Stimulated activated CD8-positive, alpha-beta memory T cell treated with anti-CD3 and anti-CD28 coated beads, Interleukin-7, amount 100 ng/mL, for 4 hours (primary cell): ENCODE results near the gene E2F4.

ENCODE experiments used
- DNase-seq, 2 donors: peaks; one replicate each; pipeline ENCODE4 v3.0.0-alpha.2; 2020; ENCODE audit warnings: low read depth in 2 of 2

E2F4 gene

DNA sequence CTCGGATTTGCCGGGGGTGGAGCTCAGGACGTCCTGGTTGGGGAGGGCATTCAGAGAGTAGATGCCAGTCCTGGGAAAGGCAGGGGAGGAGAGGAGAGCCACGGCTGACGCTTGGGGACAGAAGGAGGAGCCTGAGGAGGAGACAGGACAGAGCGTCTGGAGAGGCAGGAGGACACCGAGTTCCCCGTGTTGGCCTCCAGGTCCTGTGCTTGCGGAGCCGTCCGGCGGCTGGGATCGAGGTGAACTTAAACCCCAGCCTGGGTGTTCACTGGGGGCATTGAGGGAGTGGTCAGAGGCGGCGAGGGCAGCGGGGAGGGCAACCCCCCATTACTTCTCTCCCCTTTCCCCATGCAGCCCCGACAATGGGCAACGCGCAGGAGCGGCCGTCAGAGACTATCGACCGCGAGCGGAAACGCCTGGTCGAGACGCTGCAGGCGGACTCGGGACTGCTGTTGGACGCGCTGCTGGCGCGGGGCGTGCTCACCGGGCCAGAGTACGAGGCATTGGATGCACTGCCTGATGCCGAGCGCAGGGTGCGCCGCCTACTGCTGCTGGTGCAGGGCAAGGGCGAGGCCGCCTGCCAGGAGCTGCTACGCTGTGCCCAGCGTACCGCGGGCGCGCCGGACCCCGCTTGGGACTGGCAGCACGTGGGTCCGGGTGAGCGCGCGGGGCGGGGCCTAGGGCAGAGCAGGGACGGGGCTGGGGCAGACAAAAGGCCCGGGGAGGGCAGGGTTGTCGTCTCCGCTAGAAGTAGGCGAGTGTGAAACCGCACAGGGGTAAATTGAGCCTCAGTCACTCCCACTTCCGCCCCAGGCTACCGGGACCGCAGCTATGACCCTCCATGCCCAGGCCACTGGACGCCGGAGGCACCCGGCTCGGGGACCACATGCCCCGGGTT lies 17.9 kb upstream of the E2F4 start:
- peak; percentile 17 to 43 for DNase-seq

DNA sequence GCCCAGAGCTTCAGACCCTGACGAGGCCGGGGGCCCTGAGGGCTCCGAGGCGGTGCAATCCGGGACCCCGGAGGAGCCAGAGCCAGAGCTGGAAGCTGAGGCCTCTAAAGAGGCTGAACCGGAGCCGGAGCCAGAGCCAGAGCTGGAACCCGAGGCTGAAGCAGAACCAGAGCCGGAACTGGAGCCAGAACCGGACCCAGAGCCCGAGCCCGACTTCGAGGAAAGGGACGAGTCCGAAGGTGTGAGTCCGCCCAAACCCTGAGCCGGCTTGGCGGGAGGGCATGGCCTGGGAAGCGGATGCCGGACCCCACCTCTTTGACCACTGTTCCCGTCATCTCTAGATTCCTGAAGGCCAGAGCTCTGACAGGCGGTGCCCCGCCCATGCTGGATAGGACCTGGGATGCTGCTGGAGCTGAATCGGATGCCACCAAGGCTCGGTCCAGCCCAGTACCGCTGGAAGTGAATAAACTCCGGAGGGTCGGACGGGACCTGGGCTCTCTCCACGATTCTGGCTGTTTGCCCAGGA lies 17.2 kb upstream of the E2F4 start:
- DNase-seq: no peak

DNA sequence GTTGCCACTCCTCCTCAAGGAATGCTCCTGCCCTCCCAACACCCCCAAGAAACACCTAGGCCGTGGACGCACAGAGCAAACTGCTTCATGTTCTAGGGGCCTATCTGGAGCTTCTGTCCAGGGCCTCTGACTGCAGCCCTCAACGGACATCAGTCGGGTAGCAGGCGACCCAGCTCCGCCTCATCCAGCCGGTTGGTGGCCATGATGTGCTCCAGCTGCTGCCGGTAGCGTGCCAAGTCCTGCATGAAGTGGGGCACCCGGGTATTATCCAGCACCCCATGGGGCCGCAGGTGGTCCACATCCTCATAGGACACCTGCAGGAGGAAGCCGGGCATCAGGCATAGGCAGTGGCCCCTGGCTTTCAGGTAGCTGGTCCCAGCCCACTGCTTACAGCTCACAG lies 15.3 kb upstream of the E2F4 start:
- DNase-seq: no peak

DNA sequence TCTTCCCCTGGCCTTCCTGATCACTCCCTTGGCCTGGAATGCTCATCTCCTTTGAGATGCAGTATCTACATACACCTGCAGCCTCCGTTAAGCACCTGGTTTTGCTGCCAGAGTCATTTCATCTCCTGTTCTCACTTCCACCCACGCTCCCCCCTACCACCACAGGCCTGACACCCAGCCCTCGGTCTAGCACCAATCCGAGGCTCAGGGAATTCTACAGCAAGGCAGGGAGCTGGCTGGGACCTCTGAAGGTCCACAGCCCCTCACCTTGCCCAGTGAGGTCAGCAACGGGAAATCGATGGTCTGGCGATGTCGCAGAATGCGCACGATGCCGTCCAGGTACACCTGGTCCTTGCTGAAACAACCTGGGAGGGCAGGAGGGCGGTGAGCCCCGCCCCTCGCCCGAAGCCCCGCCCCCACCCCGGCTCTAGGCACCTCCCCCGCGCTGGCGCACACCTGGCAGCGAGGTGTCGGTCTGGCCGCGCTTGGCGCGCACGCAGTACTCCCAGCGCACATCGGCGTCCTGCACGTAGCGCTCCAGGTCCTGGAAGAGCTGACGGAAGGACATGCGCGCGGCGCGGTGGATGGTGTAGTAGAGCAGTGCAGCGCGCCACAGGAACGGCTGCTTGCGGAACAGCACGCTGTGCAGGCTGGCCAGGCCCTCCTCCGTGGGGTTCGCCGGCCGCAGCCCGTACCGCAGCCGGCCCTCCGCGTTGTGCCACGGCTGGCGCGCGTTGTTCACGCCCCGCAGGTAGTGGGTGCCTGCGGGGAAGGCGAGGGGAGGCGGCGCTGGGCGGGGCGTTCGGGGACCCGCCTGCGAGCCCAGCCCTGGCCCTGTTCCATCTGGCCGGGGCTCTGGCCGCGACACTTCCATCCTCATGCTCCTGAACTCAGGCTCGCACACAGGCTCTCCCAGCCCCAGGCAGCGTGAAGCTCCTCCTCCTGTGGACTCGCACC lies 13.9 kb upstream of the E2F4 start:
- DNase-seq: no peak

DNA sequence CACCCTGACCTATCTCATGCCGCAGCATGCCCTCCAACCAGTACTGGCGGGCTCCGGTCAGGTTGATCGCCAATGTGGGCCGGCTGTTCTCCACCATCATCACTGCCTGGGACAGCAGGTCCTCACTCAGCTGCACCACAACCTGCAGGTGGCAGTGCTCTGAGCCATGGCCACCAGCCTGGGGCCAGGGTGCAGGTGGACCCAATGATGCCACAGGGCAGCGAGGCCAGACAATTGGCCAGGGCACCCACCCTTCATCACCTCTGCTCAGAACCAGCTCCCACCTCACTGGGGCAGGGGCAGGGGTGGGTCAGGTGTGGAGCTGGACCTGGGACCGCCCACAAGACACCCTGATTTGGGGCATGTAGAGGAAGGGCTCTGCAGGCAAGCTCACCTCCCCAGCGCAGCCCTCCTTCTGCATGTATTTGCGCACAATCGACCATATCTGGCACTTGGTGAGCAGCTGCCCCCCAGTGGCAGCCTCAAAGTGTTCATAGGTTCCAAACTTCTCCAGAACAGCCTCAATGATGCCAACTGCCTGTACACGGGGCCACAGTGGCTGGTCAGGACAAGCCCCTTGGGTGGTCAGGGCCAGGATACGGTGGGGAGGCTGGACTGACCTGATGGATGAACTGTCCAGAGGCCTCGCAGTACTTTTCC lies 12.4 kb upstream of the E2F4 start:
- no peak for DNase-seq

DNA sequence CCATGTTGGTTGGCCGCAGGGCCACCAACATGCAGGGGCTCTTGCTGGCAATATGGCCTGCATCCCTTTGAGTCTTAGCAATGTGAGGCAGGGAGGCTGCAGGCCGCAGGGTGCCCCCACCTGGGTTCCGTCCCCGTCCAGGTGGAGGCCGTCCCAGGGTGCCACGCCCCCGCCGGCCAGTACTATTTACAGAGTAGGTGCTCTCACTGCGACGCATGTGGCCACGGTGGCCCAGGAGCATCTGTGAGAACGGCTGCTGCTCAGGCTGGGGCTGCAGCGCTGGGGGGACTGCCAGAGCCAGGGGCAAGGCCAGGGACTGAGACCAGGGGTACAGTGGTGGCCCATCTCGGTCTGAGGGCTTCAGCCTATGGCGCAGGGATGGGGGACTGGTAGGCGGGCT lies 11.8 kb upstream of the E2F4 start:
- no peak for DNase-seq

DNA sequence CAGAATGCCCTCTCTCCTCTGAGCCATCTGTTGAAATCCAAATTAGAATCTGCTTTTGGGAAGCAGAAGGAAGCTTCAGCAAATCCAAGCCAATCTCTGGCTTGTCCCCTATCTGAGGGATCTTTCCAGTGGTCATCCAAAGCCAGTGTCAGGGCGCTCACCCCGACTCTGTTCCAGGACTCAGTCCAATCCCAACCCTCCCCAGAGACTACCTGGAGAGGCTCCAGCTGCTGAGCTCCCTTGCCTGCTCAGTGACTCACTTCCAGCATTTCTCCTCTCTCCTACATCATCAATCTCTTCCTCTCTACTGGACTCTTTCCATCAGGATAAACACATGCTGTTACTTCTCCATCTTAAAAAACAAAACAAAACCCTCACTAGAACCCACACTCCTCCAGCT lies 10.6 kb upstream of the E2F4 start:
- no peak for DNase-seq

DNA sequence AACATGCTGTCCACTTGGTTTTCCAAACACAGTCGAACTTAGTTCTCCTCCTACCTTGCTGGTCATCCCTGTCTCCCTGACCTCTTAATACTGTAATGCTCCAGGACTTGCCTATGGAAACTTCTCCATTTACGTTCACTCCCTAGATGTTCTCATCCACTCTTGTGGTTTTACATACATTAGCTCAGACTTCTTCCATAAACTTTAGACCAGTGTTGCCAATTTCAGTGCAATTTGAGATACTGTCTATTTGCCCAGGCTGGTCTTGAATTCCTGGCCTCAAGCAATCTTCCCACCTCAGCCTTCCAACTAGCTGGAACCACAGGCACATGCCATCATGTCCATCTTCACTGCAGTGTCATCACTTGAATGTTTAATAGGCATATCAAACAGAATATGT lies 9.7 kb upstream of the E2F4 start:
- DNase-seq: no peak

DNA sequence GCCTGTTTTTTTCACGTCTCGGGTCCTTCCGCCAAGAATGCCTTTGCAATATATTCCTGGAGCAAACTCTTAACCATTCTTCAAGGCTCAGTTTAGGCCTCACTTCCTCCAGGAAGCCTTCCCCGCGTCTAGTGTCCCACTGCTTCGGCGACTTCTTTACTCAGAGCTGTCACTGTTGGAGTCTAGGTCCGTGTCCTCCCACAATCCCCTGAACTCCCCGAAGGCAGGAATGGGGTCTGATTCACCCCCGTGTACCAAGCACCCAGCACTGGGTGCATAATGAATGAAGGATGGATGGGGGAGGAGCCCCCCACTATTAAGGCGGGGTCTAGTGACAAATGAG lies 8.7 kb upstream of the E2F4 start:
- DNase-seq: no peak

DNA sequence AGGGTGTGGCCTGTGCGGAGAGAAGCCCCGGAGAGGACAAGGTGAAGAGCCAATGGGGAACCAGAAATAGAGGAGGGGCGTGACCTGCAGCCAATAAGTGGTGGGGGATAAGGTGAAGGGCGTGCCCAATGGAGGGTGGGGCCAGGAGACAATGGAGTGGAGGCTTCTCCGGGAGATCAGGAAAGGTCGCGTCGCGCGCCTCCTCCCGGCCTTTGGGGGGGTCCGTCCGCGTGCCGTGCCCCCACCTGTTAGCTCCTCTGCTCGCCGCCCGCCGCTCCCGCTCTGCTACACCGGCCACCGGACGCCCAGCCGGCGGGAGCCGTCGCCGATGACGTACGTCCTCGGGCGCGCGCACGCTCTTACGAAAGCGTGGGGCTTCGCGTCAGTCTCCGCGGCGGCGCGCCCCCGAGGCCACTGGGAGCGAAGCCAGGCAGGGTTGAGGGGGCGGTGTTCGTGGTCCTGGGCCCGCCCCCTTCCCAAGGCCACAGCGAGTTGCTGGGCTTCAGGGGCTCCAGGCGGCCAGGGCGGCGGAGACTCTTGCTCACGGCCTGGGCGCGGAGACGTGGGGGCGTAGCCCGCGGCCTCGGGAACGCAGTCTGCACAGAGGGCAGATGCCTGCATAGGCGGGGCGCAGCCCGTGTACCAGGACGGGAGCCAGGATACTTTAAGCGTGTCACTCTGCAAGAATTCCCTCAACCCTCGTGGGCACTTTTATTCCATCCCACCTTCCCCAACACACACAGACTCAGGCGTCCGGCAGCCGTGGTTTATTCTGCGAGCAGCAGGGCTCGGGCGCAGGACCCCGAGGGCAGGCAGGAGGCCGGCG lies 8.1 kb upstream of the E2F4 start, which contains the start of gene MATCAP1:
Gene MATCAP1 (minus strand): TSS at position 337 of the 826 bp plus-strand sequence. CDS start 3,353 bp downstream, outside the sequence.
- peak; percentile 88 to 92 for DNase-seq

DNA sequence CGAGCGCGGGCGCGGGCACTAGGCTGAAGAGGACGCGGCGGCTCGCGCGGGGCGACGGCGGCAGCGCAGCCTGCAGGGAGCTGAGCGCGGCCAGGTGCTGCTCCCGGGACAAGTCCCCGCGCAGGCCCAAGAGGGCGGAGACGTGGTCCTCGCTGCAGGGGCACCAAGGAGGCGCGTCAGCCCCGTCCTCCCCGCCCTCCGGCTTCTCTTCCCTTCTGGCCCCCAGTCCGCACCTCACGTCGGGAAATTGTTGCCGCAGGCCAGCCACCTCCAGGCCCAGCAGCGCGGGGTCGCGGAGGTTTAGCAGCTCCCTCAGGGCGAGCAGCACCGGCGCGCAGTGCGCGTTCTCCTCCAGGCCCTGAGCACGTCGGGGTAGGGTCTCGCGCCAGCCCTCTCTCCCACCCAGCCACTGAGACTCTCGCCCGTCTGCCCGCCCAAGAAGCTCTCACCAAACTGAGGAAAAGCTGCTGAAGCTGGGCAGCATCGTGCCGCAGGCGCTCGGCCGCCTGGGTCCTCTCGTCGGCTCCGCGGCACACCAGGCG lies 7.4 kb upstream of the E2F4 start:
- no peak for DNase-seq

DNA sequence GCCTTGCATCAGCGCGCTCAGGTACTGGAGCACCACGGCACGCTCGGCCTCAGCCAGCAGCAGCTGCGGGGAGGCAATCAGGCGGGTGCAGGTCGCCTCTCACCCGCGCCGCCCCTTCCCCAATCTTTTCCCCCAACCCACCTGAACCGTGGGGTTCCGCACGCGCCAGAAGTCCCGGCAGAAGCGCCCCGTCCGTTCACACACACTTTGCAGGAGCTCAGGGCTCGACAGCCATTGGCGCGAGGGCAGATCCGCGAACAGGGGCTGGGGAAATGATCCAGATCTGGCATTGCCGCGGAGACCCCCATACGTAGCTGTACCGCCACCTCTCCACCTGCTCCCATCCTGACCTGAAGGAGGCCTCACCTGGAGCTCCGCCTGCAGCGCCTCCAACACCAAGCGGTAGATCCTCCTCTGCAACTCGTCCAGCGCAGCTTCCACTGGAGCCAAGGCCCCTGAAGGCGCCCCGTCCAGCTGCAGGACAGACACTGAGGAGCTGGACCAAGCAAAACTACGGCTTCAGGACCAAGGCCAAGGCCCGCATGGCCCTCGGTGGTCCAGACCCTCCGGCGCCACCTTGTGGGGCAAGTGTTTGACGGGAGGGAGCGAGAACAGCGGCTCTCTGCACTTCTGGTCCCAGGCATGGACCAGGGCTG lies 6.8 kb upstream of the E2F4 start:
- peak; percentile 61 to 70 for DNase-seq

DNA sequence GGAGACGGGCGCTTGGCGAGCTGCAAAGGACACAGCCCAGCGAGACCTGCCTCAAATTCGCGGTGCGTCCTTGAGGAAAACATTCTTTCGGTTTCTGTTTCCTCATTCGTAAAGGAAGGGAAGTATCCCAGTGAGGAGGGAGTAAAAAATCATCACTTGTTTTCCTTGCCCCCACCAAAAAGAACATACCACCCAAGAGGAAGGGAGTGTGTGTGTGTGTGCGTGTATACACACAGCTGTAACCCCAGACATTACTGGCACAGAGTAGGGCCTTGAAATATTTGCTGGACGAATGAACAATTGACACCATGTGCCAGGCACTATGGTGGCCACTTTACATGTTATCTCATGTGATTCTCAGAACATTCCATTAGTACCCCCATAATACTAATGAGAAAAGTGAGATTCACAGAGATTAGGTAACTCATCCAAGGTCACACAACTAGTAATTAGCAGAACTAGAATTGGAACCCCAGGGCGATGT lies 6.3 kb upstream of the E2F4 start:
- no peak for DNase-seq

DNA sequence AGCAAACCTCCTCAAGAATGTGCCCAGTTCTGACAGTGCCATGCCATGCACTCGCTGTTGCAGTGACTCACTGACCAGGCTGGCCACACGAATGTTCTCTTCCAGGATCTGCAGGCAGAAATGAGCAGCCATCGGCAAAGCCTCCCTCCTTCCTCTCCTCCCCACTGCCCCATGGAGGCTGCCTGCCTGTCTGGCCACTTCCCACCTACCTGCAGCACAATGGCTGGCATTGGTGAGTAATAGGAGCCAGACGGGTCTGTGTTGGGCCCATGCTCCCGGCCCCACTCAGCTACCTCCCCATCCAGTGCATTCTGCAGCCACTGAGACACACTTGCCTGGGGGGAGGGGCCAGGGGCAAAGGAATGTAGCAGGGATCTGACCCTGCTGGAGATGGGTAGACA lies 5.4 kb upstream of the E2F4 start:
- no peak for DNase-seq

DNA sequence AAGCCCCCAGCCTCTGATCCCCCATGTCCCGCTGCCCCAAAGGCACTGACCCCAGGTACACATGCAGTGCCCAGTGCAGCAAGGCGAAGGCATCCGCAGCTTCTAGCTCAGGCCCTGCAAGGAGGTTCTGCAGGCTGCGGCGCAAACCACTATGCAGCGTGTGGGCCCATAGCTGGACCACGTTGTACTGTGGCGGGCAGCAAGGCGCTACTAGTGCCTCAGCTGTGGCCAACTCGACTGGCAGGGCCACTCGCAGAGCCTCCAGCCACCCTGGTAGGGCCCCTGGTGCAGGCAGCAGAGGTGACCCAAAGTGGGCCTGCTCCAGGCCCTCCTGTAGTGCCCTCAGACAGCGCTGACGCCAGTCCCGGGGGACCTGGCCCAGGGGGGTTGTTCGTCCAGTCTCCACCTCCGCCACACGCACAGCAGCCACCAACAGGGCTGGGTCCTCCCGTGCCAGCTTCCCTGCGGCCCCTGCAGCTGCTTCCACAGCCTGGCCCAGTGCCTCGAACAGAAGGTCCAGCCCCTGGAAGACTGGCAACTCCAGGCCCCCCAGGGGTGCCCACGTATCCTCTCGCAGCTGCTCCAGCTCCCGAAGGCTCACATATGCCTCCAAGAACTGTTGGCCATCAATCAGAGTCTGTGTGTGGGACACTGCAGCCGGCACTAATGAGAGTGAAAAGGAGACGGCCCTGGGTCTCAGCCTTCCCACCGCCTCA lies 4.6 kb upstream of the E2F4 start:
- no peak for DNase-seq

DNA sequence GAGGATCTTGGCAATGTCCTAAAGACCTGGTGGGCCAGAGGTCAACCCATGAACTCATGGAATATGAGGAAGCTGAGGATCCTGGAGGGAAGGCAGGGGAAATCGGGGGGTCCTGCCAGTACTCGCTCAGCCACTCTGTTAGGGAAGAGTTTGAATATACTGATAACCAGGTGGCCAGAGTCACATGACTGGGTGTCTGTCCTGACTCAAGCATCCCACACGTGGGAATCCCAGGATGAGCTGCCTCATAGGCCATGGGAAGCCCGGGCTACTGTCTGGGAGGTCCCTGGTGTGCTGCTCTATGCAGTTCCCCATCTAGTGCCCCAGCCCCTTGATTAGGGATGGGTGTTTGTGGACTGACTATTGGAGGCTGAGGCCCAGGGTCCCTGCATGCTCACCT lies 3.6 kb upstream of the E2F4 start:
- no peak for DNase-seq

DNA sequence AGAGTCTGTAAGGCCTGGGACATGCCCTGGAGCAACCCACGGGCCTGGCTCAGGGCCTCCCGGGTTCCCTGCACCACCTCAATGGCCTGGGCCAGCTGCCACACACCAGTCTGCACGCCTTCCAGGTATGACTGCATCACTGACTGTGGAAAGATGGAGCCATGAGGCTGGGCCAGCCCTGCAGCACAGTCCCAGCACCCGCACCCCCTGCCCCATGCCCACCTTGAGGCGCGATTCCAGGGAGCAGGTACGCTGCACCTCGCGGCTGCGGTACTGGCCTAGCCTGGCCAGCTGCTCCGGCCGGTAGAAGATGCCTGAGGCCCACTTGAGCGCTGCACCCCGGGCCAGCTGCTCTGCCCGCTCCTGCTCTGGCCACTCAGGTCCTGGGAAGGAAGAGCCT lies 3.2 kb upstream of the E2F4 start:
- DNase-seq: no peak

DNA sequence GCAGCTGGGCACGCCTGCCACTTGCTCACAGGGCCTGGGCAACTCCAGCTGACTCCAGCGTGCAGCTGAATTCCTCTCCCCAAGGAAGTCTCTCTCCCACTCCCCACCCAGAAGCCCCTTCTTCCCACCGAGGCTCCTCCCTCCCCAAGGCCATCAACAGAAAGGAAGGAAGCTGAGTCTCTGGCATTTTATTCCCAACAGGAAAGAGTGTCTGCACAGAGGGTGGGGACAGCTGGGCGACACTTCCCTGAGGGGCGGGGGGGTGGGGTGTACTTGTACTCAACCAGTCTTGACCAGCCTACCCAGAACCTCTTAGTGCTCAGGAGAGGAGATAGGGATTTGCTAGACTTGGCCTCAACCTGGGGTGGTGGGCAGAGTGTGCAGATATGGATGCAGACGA lies 1.9 kb upstream of the E2F4 start, which contains the start of gene EXOC3L1:
Gene EXOC3L1 (minus strand): TSS at position 96 of the 400 bp plus-strand sequence. CDS start 460 bp downstream, outside the sequence.
- no peak for DNase-seq
